ENCODE measurements around the gene PCCA. TPM values are rescaled to one million over a fixed set of nuclear protein-coding genes. Genes with fewer than 3 reads are reported as not detected.
"Not testable (repeated sequence)": the region's sequence is repeated elsewhere in the genome, so short reads cannot be mapped to it uniquely, and the experiment has no call there.

The PCCA gene
- total RNA-seq, 3 donors from 2014 or later, result 55.7 to 98.6 (median 70.5) TPM

DNA sequence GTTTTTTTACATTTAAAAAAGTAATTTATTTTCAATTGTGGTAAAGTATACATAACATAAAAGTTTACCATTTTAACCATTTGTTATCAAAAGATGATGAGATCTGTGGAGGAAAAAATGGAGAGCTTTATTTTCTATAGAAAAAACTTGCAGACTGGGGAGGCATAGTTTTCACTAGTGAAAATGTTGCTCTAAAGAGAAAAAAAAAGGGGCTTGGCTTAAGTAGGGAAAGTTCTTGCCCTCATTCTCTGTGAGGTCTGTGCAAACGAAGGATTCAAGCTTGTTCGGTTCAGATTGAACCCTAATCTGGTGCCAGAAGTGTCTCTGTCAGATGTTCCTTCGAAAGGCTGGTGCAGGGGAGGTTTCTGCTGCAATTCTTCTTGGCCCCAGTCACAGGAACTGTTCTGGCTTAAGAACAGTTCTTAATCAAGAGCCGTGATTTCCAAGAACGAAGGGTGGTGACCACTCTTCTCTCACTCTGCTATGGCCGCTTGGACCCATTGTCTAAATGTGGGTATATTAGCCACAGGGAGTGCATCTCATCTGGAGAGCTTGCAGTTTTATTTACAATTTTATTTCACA lies 42.1 kb downstream of the PCCA start:
- no peaks in the 10 kb centered on the region for H3K4me1 ChIP-seq (ENCODE audit: low read depth)
- no peak overlapping the region for H3K4me3 ChIP-seq
- DNase-seq, result no peak
- TF ChIP-seq, protein P1, sequence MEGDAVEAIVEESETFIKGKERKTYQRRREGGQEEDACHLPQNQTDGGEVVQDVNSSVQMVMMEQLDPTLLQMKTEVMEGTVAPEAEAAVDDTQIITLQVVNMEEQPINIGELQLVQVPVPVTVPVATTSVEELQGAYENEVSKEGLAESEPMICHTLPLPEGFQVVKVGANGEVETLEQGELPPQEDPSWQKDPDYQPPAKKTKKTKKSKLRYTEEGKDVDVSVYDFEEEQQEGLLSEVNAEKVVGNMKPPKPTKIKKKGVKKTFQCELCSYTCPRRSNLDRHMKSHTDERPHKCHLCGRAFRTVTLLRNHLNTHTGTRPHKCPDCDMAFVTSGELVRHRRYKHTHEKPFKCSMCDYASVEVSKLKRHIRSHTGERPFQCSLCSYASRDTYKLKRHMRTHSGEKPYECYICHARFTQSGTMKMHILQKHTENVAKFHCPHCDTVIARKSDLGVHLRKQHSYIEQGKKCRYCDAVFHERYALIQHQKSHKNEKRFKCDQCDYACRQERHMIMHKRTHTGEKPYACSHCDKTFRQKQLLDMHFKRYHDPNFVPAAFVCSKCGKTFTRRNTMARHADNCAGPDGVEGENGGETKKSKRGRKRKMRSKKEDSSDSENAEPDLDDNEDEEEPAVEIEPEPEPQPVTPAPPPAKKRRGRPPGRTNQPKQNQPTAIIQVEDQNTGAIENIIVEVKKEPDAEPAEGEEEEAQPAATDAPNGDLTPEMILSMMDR (IDR thresholded peaks at IDR 0.05), result no peak
- no peaks in the 10 kb centered on the region for H3K36me3 ChIP-seq (ENCODE audit: low read depth)
- ATAC-seq, result no peak
- intact Hi-C loops (cut with DNase I, micrococcal nuclease), result no loop called here
- H3K9me3 ChIP-seq, result no peaks in the 10 kb centered on the region

DNA sequence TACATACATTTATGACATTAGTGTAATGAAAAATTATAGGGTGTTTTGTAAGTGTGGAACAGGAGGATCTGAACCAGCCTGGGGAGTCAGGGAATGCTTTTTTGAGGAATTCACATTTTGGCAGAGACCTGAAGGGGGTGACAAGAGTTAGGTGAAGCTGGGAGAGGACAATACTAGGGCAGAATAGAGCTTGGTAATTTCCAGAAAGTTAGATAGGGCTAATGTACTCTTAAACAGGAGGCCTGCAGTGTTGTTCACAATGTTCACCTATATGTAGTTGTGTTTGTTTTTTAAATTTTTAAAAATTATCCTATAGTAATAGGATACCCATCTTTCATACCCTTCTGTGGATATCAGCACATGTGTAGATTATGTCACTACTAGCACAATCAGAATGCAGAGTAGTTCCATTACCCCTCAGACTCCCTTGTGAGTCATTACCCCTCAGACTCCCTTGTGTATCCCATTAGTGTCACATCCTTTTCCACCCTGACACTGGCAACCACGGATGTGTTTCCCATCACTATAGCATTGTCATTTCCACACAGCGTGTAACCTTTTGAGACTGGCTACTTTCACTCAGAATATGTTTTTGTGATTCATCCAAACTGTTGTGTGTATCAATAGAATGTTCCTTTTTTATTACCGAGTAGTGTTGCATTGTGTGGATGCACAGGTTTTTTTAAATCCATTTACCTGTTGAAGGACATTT lies 43.1 kb downstream of the PCCA start:
- intact Hi-C loops (cut with DNase I, micrococcal nuclease), result no loop called here
- Histone ChIP-seq H3K4me3 (no peak overlapping the region), H3K4me1 (ENCODE audit: low read depth) (no peaks in the 10 kb centered on the region), H3K36me3 (ENCODE audit: low read depth) (no peaks in the 10 kb centered on the region), H3K9me3 (no peaks in the 10 kb centered on the region)
- ATAC-seq (peak; percentile 44), DNase-seq (no peak)
- TF ChIP-seq, protein P1 (IDR thresholded peaks at IDR 0.05), result no peak

DNA sequence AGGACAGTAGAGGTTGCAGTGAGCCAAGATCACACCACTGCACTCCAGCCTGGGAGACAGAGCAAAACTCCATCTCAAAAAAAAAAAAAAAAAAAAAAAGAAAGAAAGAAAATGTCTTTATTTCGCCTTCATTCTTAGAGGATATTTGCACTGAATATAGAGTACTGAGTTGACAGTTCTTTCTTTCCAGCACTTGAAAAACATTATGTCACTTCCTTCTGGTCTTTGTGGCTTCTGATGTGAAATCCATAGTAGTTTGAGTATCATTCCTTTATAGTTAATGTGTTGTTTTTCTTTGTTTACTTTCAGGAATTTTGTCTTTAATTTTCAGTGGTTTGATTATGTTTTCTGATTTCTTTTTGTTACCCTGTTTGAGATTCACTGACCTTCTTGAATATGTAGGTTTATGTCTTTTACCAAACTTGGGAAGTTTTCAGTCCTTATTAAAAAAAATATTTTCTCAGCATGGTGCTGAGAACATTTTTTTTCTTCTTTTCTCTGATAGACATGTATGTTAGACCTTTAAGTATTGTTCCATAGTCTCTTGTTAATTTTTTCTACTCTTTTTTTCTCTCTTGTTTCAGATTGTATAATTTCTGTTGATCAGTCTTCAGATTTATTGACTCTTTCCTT lies 50.1 kb downstream of the PCCA start:
- TF ChIP-seq, protein P1 (IDR thresholded peaks at IDR 0.05), result no peak
- DNase-seq (no peak), ATAC-seq (no peak)
- Histone ChIP-seq H3K36me3 (ENCODE audit: low read depth) (no peaks in the 10 kb centered on the region), H3K4me1 (ENCODE audit: low read depth) (peaks cover 13% of the 10 kb centered on the region), H3K4me3 (no peak overlapping the region), H3K9me3 (no peaks in the 10 kb centered on the region)
- intact Hi-C loops (cut with DNase I, micrococcal nuclease), result no loop called here

DNA sequence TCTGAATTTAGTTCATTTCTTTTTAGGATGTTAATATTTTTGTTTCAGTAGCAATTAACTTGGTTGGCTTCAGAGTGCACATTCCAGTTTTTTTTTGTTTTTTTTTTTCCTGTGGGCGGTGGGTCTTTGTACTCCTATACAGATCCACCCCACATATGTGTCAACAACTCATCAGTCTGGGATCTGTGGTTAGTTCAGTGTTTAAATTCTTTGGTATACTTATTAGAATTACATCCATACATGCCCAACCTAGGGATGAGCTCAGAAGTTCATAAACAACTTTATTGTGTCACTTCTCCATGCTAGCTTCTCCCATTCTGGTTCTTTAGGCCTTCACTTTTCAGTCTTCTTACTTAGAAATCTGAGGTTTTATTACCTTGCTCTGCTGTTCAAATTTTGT lies 50.9 kb downstream of the PCCA start:
- Histone ChIP-seq H3K36me3 (ENCODE audit: low read depth) (no peaks in the 10 kb centered on the region), H3K9me3 (no peaks in the 10 kb centered on the region), H3K4me3 (no peak overlapping the region), H3K4me1 (ENCODE audit: low read depth) (peaks cover 13% of the 10 kb centered on the region)
- DNase-seq (no peak), ATAC-seq (no peak)
- TF ChIP-seq, protein P1 (IDR thresholded peaks at IDR 0.05), result no peak
- intact Hi-C loops (cut with DNase I, micrococcal nuclease), result no loop called here

DNA sequence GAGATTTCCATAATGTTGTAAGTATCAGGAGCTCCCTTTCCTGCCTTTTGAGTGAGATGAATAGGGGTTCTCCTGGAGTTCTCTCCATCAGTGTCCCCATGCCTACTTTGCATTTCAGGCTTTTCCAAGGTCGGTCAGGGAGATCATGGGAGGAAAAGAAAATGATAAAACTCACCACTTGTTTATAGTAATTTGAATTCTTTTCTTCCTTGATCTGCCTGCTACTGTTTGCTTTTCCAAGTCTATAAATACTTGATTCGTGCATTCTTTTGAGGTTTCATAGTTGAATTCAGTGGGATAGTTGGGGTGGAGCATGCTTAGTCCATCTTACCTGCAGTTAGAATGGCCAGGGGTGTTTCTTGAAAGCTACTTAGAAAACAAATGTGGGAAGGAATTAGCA lies 51.5 kb downstream of the PCCA start:
- DNase-seq, result no peak

DNA sequence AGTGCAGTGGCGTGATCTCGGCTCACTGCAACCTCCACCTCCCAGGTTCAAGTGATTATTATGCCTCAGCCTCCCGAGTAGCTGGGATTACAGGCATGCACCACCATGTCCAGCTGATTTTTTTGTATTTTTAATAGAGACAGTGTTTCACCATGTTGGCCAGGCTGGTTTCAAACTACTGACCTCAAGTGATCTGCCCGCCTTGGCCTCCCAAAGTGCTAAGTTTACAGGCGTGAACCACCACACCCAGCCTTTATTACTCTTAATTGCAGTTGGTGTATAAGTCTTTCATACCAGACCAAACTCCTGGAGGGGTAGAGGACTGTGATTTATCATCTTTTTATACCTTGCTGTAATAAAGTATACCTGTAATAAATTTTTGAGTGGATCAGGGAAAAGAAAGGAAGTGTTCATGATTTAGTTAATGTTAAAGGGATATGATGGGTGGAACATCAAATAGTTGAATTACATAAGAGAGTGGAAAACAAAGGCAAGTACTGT lies 52.6 kb downstream of the PCCA start:
- H3K4me3 ChIP-seq; H3K36me3 ChIP-seq (ENCODE audit: low read depth); intact Hi-C loops (cut with DNase I, micrococcal nuclease); H3K9me3 ChIP-seq: not testable (repeated sequence)
- peaks cover 13% of the 10 kb centered on the region for H3K4me1 ChIP-seq (ENCODE audit: low read depth)
- DNase-seq (peak in 2 of 3 donors; percentile 53 to 76), ATAC-seq (peak; percentile 96)

More for the DNA sequence above, 51.5 kb downstream of the PCCA start:
- peaks cover 13% of the 10 kb centered on the region for H3K4me1 ChIP-seq (ENCODE audit: low read depth)
- no peaks in the 10 kb centered on the region for H3K9me3 ChIP-seq
- intact Hi-C loops (cut with DNase I, micrococcal nuclease), result no loop called here
- no peak overlapping the region for H3K4me3 ChIP-seq
- peak; percentile 49 for ATAC-seq
- TF ChIP-seq, protein P1 (IDR thresholded peaks at IDR 0.05), result no peak
- no peaks in the 10 kb centered on the region for H3K36me3 ChIP-seq (ENCODE audit: low read depth)

Measured in mucosa of descending colon (tissue), 3 donors.